A673 (cell line): ENCODE results near the gene C3orf20.

ENCODE experiments used
- CTCF ChIP-seq: fragments of 300-800, 200-600 bp; sonication (generic); conservative IDR thresholded peaks from 2 replicates; pipeline ENCODE4 v1.5.1; 2017; ENCODE audit warnings: low read depth, mild to moderate bottlenecking, antibody characterized with exemption, low read length, moderate library complexity, mixed read lengths
- EZH2 ChIP-seq: fragments of 200-600 bp; sonication (generic); IDR thresholded peaks from 2 replicates; pipeline ENCODE4 v1.6.1; 2017; ENCODE audit warnings: borderline replicate concordance, low read depth, mild to moderate bottlenecking, mixed read lengths, antibody characterized with exemption, low read length; ENCODE audit not compliant: poor library complexity, severe bottlenecking

GRCh38 chr3:14725013-14725412 is 50.1 kb downstream of the C3orf20 start:
- no peak for TF ChIP-seq CTCF
- TF ChIP-seq EZH2, result no peak
